Activated naive CD4-positive, alpha-beta T cell treated with anti-CD3 and anti-CD28 coated beads, Interleukin-2, amount 10 ng/mL, durations not matched to agents 7 days and 5 days (primary cell): ENCODE results near the gene FAM227B.
"Not testable (repeated sequence)": the region's sequence is repeated elsewhere in the genome, so short reads cannot be mapped to it uniquely, and the experiment has no call there.

Experiments
- CTCF ChIA-PET: fragments of 350-600 bp; sonication (Branson Sonifier 250); formaldehyde crosslinking; loops from one replicate; lab custom pipeline; 2021; ENCODE audit warnings: antibody characterized with exemption; lab: Charles Lee
- DNase-seq: peaks from one replicate; pipeline ENCODE4 v3.0.0-alpha.2; 2020
- H3K27ac Mint-ChIP-seq: one replicate; pipeline ENCODE4 v1.8.0; 2021; ENCODE audit warnings: mild to moderate bottlenecking, moderate library complexity, mixed read lengths
- H3K27me3 Mint-ChIP-seq: one replicate; pipeline ENCODE4 v1.8.0; 2021; ENCODE audit warnings: mild to moderate bottlenecking, mixed read lengths
- H3K36me3 Mint-ChIP-seq: one replicate; pipeline ENCODE4 v1.8.0; 2021; ENCODE audit warnings: mixed read lengths
- H3K4me1 Mint-ChIP-seq: one replicate; pipeline ENCODE4 v1.8.0; 2021; ENCODE audit warnings: mixed read lengths
- H3K4me3 Mint-ChIP-seq: one replicate; pipeline ENCODE4 v1.8.0; 2021; ENCODE audit warnings: mild to moderate bottlenecking, moderate library complexity, mixed read lengths
- H3K9me3 Mint-ChIP-seq: one replicate; pipeline ENCODE4 v1.8.0; 2021; ENCODE audit warnings: mixed read lengths

FAM227B gene

GRCh38 chr15:49573421-49573820 lies 47.2 kb downstream of the FAM227B start:
- H3K27me3 Mint-ChIP-seq = no peaks in the 10 kb centered on the region
- DNase-seq = no peak
- CTCF ChIA-PET = no interaction called here
- H3K9me3 Mint-ChIP-seq = peaks cover 2% of the 10 kb centered on the region
- H3K36me3 Mint-ChIP-seq = no peaks in the 10 kb centered on the region
- no peaks in the 10 kb centered on the region for H3K4me1 Mint-ChIP-seq
- H3K27ac Mint-ChIP-seq = no peak overlapping the region
- no peak overlapping the region for H3K4me3 Mint-ChIP-seq

DNA sequence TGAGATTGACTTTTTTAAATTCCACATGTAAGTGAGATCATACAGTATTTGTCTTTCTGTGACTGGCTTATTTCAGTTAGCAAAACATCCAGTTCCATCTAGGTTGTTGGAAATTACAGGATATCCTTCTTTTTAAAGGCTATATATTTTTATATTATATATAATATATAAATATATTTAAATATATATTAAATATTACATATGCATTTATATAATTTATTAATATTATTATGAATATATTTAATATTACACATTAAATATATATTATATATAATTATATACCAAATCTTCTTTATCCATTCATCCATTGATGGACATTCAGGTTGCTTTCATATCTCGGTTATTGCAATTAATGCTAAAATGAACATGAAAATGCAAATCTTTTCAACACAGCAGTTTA lies 49.9 kb downstream of the FAM227B start:
- no peaks in the 10 kb centered on the region for H3K4me1 Mint-ChIP-seq

DNA sequence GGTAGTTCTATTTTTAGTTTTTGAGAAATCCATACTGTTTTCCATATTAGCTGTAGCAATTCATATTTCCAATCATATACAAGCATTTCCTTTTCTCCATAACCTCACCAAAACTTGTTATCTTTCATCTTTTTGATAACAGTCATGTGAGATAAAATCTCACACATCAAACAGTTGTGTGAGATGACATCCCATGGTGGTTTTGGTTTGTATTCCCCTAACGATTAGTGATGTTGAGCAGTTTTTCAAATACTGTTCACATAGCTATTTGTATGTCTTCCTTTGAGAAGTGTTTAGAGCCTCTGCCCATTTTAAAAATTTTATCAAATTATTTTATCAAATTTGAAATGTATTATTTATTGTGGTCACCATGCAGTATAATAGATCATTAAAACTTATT lies 50.4 kb downstream of the FAM227B start:
- CTCF ChIA-PET = no interaction called here
- Mint-ChIP-seq H3K4me3 (no peak overlapping the region), H3K36me3 (no peaks in the 10 kb centered on the region), H3K4me1 (no peaks in the 10 kb centered on the region), H3K9me3 (peaks cover 2% of the 10 kb centered on the region), H3K27me3 (no peaks in the 10 kb centered on the region), H3K27ac (no peak overlapping the region)
- no peak for DNase-seq

More for the DNA sequence above, 49.9 kb downstream of the FAM227B start:
- Mint-ChIP-seq H3K4me3 (no peak overlapping the region), H3K9me3 (peaks cover 2% of the 10 kb centered on the region), H3K27ac (no peak overlapping the region), H3K27me3 (no peaks in the 10 kb centered on the region), H3K36me3 (no peaks in the 10 kb centered on the region)
- no peak for DNase-seq
- CTCF ChIA-PET = no interaction called here

DNA sequence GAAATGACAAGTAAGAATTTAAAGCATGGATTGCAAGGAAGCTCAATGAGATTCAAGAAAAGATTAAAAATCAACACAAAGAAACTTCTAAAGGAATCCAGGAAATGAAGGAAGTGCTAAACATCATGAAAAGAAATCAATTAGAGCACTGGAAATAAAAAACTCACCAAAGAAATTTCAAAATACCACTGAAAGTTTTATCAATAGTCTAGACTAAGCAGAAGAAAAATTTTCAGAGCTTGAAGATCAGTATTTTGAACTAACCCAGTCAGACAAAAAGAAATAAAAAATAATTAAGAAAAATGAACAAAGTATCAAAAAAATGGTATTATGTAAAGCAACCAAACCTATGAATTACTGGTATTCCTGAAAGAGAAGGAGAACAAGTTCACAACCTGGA lies 60.6 kb downstream of the FAM227B start:
- Mint-ChIP-seq H3K4me3 (no peak overlapping the region), H3K27me3 (no peaks in the 10 kb centered on the region), H3K27ac (no peak overlapping the region), H3K4me1 (no peaks in the 10 kb centered on the region), H3K36me3 (no peaks in the 10 kb centered on the region), H3K9me3 (peaks cover 22% of the 10 kb centered on the region)
- CTCF ChIA-PET = interaction anchor here (0.5 kb wide), 1 partner anchor 765 kb away, joined by 3 read pairs; no protein-coding TSS in a partner anchor
- DNase-seq = no peak

DNA sequence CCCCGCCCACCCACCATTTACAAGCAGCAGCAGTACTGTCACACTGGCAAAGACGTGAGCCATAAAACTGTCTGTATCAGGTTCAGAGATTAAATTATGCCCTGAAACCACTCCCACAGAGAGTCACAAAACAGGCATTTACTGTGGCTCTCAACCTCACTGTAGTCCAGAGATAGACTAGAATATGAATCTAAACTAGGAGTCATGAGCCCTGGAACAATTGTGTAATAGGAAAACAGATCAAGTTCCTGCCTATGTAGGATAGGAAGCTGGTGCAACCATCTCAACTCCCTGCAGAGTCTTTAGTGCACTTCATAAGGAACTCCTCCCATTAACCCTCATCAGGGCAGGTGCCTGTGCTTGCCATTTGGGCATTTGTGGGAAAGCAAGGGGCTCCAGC lies 61.7 kb downstream of the FAM227B start:
- peaks cover 29% of the 10 kb centered on the region for H3K9me3 Mint-ChIP-seq
- H3K36me3 Mint-ChIP-seq = no peaks in the 10 kb centered on the region
- no peaks in the 10 kb centered on the region for H3K27me3 Mint-ChIP-seq
- no peak for DNase-seq
- no peak overlapping the region for H3K27ac Mint-ChIP-seq
- H3K4me1 Mint-ChIP-seq = no peaks in the 10 kb centered on the region
- no peak overlapping the region for H3K4me3 Mint-ChIP-seq
- CTCF ChIA-PET = no interaction called here

DNA sequence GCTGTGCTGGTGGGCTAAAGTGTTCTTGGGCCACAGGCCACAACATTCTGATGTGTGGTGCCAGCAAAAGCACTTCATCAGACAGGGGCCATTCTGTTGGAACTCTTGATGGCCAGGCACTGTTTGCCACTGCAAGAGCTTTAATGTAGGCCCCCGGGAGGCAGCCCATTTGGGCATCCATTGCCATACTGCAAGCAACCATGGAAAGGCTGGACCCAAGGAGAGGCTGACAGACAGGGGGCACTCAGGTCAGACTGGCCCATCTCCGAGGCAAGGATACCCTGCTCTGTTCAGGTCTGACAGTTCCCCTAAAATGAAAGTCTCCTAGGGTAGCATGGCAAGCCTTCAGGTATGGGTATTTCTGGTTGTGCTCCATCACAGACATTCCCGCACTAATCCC lies 64.2 kb downstream of the FAM227B start:
- Mint-ChIP-seq H3K27me3 (no peaks in the 10 kb centered on the region), H3K9me3 (peaks cover 28% of the 10 kb centered on the region), H3K4me1 (no peaks in the 10 kb centered on the region), H3K4me3 (no peak overlapping the region), H3K36me3 (no peaks in the 10 kb centered on the region), H3K27ac (no peak overlapping the region)
- no peak for DNase-seq
- CTCF ChIA-PET = no interaction called here

DNA sequence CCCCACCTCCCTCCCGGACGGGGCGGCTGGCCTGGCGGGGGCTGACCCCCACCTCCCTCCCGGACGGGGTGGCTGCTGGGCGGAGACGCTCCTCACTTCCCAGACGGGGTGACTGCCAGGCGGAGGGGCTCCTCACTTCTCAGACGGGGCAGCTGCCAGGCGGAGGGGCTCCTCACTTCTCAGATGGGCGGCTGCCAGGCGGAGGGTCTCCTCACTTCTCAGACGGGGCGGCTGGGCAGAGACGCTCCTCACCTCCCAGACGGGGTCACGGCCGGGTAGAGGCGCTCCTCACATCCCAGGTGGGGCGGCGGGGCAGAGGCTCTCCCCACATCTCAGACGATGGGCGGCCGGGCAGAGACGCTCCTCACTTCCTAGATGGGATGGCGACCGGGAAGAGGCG lies 70.3 kb downstream of the FAM227B start:
- CTCF ChIA-PET, H3K4me1 Mint-ChIP-seq, H3K4me3 Mint-ChIP-seq, H3K36me3 Mint-ChIP-seq, DNase-seq, H3K27ac Mint-ChIP-seq, H3K27me3 Mint-ChIP-seq, H3K9me3 Mint-ChIP-seq: not testable (repeated sequence)

DNA sequence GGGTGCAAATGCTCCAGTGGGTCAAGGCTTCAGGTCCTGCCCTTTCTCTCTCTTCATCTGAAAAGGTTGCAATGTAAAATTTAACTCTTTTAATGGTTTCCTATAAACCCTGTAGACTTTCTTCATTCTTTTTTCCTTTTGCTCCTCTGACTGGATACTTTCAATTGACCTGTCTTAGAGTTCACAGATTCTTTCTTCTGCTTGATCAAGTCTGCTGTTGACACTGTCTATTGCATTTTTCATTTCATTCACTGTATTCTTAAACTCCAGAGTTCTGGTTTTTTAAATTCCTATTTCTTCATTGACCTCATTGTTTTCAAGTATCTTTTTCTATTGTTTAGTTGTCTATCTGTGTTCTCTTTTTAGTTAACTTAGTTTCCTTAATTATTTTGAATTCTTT lies 82.1 kb downstream of the FAM227B start:
- Mint-ChIP-seq H3K27ac (no peak overlapping the region), H3K4me3 (no peak overlapping the region), H3K4me1 (no peaks in the 10 kb centered on the region), H3K9me3 (peaks cover 17% of the 10 kb centered on the region), H3K36me3 (no peaks in the 10 kb centered on the region), H3K27me3 (no peaks in the 10 kb centered on the region)
- DNase-seq = no peak
- CTCF ChIA-PET = no interaction called here

DNA sequence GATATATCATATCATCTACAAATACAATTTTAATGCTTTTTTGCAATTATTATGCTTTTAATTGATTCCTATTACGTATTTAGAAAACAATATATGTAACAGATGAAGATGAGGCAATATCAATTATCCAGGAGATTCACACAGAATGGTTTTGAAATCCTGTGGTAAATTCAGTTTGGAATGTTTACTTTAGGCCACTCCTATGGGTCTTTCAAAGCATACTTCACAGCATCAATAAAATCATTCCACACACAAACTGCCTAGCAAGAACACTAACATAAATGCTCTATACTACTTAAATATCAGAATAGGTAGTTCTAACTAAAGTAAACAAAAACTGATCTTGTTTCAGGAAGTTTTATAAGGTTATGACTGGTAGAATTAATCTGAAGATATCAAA lies 90.5 kb downstream of the FAM227B start:
- Mint-ChIP-seq H3K4me1 (no peaks in the 10 kb centered on the region), H3K36me3 (no peaks in the 10 kb centered on the region), H3K27me3 (no peaks in the 10 kb centered on the region), H3K4me3 (no peak overlapping the region), H3K9me3 (peaks cover 12% of the 10 kb centered on the region), H3K27ac (no peak overlapping the region)
- no peak for DNase-seq
- CTCF ChIA-PET = no interaction called here

GRCh38 chr15:49528289-49528688 lies 92.3 kb downstream of the FAM227B start:
- CTCF ChIA-PET = no interaction called here
- no peaks in the 10 kb centered on the region for H3K27me3 Mint-ChIP-seq
- H3K36me3 Mint-ChIP-seq = no peaks in the 10 kb centered on the region
- DNase-seq = no peak
- no peaks in the 10 kb centered on the region for H3K4me1 Mint-ChIP-seq
- H3K4me3 Mint-ChIP-seq = no peak overlapping the region
- no peak overlapping the region for H3K27ac Mint-ChIP-seq
- peaks cover 13% of the 10 kb centered on the region for H3K9me3 Mint-ChIP-seq

DNA sequence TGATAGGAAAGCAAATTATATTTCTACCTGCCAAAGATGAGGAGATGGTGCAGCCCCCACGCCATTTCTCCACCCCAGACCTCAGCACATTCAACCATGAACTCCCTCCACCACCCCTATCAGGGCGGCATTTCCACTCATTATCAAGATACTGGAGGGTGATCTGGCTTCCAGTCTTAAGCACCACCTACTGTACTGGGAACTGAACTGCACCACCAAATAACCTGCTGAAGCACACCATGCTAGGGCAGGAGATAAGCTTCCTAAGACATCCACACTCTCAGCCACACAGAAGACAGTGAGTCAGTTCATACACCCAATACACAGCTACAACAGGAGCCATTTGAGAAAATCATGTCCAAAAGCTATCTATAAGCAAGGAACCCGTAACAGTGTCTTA lies 98.8 kb downstream of the FAM227B start:
- Mint-ChIP-seq H3K27me3 (no peaks in the 10 kb centered on the region), H3K4me1 (no peaks in the 10 kb centered on the region), H3K4me3 (no peak overlapping the region), H3K36me3 (no peaks in the 10 kb centered on the region), H3K27ac (no peak overlapping the region), H3K9me3 (peaks cover 27% of the 10 kb centered on the region)
- CTCF ChIA-PET = interaction anchor here (0.7 kb wide), 1 partner anchor 794 kb away, joined by 3 read pairs; no protein-coding TSS in a partner anchor
- DNase-seq = no peak

- H3K27me3 Mint-ChIP-seq, H3K36me3 Mint-ChIP-seq, H3K4me3 Mint-ChIP-seq, CTCF ChIA-PET, H3K4me1 Mint-ChIP-seq, DNase-seq, H3K9me3 Mint-ChIP-seq, H3K27ac Mint-ChIP-seq: not testable (repeated sequence)
These were observed 107.9 kb downstream of the FAM227B start for GRCh38 chr15:49512739-49513138.

DNA sequence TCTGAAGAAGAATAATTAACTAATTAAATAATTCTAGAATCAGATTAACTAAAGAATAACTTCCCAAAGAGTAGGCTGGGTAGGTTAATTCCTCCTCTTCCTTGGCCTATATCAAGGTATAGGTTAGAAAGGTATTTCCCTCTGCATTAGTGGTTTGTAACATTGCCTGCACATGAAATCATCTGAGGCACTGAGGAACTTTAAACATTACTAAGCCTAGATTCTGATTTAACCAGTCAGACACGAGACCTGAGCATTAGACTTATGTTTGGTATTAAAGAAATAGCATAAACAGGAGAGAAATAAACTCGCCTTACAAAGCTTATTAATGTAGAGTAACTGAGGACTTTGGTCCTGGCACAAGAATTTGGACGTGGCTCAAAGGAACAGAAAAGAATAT lies 113.4 kb downstream of the FAM227B start:
- H3K36me3 Mint-ChIP-seq = no peaks in the 10 kb centered on the region
- H3K9me3 Mint-ChIP-seq = peaks cover 5% of the 10 kb centered on the region
- H3K27ac Mint-ChIP-seq = no peak overlapping the region
- H3K4me1 Mint-ChIP-seq = no peaks in the 10 kb centered on the region
- H3K4me3 Mint-ChIP-seq = no peak overlapping the region
- H3K27me3 Mint-ChIP-seq = no peaks in the 10 kb centered on the region
- DNase-seq = no peak
- CTCF ChIA-PET = no interaction called here

GRCh38 chr15:49506341-49506740 lies 114.3 kb downstream of the FAM227B start:
- no peak for DNase-seq
- Mint-ChIP-seq H3K9me3 (peaks cover 6% of the 10 kb centered on the region), H3K27me3 (no peaks in the 10 kb centered on the region), H3K36me3 (no peaks in the 10 kb centered on the region), H3K4me3 (no peak overlapping the region), H3K27ac (no peak overlapping the region), H3K4me1 (no peaks in the 10 kb centered on the region)
- CTCF ChIA-PET = no interaction called here

DNA sequence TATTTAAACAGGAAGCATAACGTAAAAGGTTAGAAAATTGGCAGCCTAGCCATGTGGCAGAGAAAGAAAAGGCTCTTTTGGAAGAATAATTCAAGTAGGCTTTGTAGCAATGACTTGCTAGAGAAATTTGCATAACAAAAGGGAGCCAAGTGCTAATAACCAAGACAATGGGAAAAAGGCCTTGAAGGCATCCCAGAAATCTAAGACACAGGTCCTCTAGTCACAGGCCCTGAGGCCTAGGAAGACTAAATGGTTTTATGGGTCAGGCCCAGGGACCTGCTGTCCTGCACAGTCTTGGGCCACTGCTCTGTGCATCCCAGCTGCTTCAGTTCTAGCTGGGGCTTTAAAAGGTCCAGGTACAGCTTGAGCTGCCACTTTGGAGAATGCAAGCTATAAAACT lies 119.0 kb downstream of the FAM227B start:
- H3K4me3 Mint-ChIP-seq = no peak overlapping the region
- DNase-seq = no peak
- H3K36me3 Mint-ChIP-seq = no peaks in the 10 kb centered on the region
- peaks cover 8% of the 10 kb centered on the region for H3K9me3 Mint-ChIP-seq
- H3K4me1 Mint-ChIP-seq = no peaks in the 10 kb centered on the region
- no peak overlapping the region for H3K27ac Mint-ChIP-seq
- CTCF ChIA-PET = no interaction called here
- H3K27me3 Mint-ChIP-seq = no peaks in the 10 kb centered on the region
